Motor neuron (in vitro differentiated cells): Measurements from ENCODE around the gene SPATA16. TPM values are rescaled to one million over a fixed set of nuclear protein-coding genes. Genes with fewer than 3 reads are reported as not detected.
"Not testable (repeated sequence)": the region's sequence is repeated elsewhere in the genome, so short reads cannot be mapped to it uniquely, and the experiment has no call there.

ENCODE experiments used
- ATAC-seq, 8 experiments: fragments of 200-7000 bp; cut with Tn5 transposase; replicated peaks in 6 of 8; 2 replicates each; pipeline ENCODE4 v1.8.0; 2021; ENCODE audit warnings: mild to moderate bottlenecking in 8 of 8, moderate library complexity in 8 of 8
- H3K27ac ChIP-seq, 2 donors: fragments of 250-450 bp; sonication (Bioruptor Pico); 2 replicates each; pipeline ENCODE4 v1.9.0; 2021; ENCODE audit warnings: antibody characterized with exemption in 2 of 2, mild to moderate bottlenecking in 2 of 2, moderate library complexity in 1 of 2
- H3K4me1 ChIP-seq, 2 donors: fragments of 250-450 bp; sonication (Bioruptor Pico); replicated peaks in 1 of 2; 2 replicates each; pipeline ENCODE4 v1.6.1; 2021; ENCODE audit warnings: antibody characterized with exemption in 2 of 2, mild to moderate bottlenecking in 2 of 2, moderate library complexity in 1 of 2
- H3K4me3 ChIP-seq, 5 donors: fragments of 250-450 bp; sonication (Bioruptor Pico); 2 replicates each; pipeline ENCODE4 v1.9.0; 2021; ENCODE audit warnings: antibody characterized with exemption in 5 of 5, mild to moderate bottlenecking in 5 of 5, moderate library complexity in 4 of 5
- WGBS, 10 experiments: fragments of 450-650 bp; shearing (Covaris generic); methylation state at CpG; one replicate each; pipeline ENCODE4 v1.0.0; 2022; 5-methylcytosine and 5-hydroxymethylcytosine counted together
- in situ Hi-C, 9 experiments: fragments of 400-800 bp; cut with MboI; loops; one replicate each; pipeline ENCODE4 v1.15.0; 2021; ENCODE audit warnings: low sequenced_read_pairs in 9 of 9, low pct_unique_long_range_greater_than_20kb in 2 of 9; ENCODE audit not compliant: unreplicated experiment in 9 of 9
- total RNA-seq, 8 experiments: library from RNA; unstranded; fragments of 300-600 nt; gene quantifications; 2 replicates each; pipeline versions ENCODE4 v1.2.3 to v1.2.4, GENCODE V29; 2022

Gene SPATA16, protein sequence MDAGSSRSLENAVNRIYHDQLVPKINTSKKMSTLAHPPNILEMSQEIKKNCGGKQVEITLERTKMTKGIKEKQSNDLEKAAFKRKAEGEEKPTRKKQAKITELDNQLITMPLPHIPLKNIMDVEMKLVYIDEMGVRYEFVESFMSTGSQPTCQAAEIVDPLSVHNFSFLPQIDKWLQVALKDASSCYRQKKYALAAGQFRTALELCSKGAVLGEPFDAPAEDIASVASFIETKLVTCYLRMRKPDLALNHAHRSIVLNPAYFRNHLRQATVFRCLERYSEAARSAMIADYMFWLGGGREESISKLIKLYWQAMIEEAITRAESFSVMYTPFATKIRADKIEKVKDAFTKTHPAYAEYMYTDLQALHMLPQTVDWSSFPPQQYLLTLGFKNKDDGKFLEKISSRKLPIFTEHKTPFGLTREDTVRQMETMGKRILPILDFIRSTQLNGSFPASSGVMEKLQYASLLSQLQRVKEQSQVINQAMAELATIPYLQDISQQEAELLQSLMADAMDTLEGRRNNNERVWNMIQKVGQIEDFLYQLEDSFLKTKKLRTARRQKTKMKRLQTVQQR
- total RNA-seq: under 1 TPM in 2 of 8 experiments, not detected in 6; 0.11 to 0.14 TPM

DNA sequence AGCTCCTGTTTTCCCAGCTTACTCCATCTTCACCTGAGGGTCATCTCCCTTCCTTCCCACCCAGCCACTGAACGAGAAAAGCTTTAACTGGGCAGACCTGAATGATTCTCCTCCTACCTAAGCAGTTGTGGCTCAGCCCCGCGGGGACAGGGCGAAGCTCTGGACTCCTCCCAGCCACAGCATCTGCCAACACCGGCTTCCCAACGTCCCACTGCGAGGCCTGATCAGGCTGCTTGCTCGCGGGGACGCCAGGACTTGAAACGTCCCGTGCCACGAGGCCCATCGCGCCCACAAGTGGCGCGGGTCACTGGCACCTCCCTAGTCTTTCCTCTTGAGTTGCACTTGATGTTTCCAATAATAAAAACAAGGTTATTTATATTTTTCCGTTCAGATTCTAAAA lies at the start of gene SPATA16:
Gene SPATA16, minus strand, starts transcription at position 250 of the 400 bp plus-strand sequence. CDS start 23,504 bp downstream, outside the sequence.
- H3K4me3 ChIP-seq: no peak within 1 kb of the TSS
- H3K27ac ChIP-seq: no peak within 1 kb of the TSS
- WGBS, 10 experiments: 0 to 100% (median 88%) methylated on average over 1 to 12 of the region's 18 CpGs; no CpG with 5 or more reads in 2 of the 10 experiments
- no peak for ATAC-seq
- in situ Hi-C loops: no loop called here
- peaks cover 11 to 21% of the 10 kb centered on the region in 2 donors for H3K4me1 ChIP-seq

DNA sequence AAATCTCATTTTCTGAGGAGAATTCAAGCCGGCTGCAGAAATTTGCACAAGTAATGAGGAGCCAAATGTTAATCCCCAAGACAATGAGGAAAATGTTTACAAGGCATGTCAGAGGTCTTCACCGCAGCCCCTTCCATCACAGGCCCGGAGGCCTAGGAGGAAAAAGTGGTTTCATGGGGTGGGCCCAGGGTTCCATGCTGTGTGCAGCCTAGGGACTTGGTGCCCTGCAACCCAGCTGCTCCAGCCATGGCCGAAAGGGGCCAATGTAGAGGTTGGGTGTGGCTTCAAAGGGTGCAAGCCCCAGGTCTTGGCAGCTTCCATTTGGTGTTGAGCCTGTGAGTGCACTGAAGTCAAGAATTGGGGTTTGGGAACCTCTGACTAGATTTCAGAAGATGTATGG lies 42.0 kb upstream of the SPATA16 start:
- 0 to 92% (median 85%) methylated on average over 1 to 4 of the region's 4 CpGs; no CpG with 5 or more reads in 1 of the 10 experiments for WGBS, 10 experiments

DNA sequence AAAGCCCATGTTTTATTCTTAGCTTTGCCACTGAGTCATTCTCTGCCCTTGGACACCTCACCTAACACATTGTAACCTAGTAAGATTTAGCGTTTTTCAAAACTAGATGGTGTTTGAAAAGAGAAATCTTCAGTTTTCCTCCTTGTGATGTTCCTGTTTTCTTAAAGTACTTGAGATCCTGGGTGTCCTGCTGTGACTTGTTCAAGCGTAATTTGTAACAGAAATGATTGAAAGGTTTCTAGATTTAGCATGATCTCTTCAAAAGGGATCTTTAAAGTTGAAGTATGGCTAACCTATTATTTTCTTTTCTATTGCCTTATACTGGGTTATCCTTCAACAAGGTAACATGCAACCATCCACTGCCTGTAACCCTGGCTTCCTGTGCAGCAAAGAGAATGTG lies 32.6 kb upstream of the SPATA16 start:
- ATAC-seq: no peak
- Histone ChIP-seq H3K27ac (no peak overlapping the region), H3K4me1 (no peaks in the 10 kb centered on the region), H3K4me3 (no peak overlapping the region)
- 0 to 51% (median 36%) methylated on average over 1 to 2 of the region's 2 CpGs for WGBS, 10 experiments
- in situ Hi-C loops: no loop called here

More for the DNA sequence above, 42.0 kb upstream of the SPATA16 start:
- H3K27ac ChIP-seq, in situ Hi-C loops, ATAC-seq, H3K4me3 ChIP-seq, H3K4me1 ChIP-seq: not testable (repeated sequence)

DNA sequence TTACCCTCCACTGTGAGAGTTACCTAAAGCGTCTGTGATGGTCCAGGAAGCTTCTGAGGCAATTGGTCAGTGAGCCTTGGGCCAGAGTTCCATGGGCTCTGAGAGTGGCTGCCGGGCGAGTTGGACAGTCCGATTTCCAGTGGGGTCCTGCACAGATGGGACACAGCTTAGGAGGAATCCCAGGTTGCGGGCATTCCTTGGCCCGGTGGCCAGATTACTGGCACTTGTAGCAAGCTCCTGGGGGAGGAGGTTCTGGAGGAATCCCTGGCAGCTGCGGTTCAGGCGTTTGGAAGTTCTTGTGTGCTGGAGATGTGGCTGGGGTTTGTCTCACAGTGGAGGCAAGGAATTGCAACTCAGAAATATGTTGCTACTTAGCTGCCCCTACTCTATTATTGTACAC lies 18.1 kb upstream of the SPATA16 start:
- in situ Hi-C loops, H3K4me3 ChIP-seq, ATAC-seq, H3K4me1 ChIP-seq, H3K27ac ChIP-seq: not testable (repeated sequence)
- WGBS, 10 experiments: 60 to 81% (median 71%) methylated on average over 1 to 3 of the region's 8 CpGs; no CpG with 5 or more reads in 6 of the 10 experiments

GRCh38 chr3:173156533-173156932 lies 15.5 kb upstream of the SPATA16 start:
- ATAC-seq, H3K4me1 ChIP-seq, H3K4me3 ChIP-seq, in situ Hi-C loops, H3K27ac ChIP-seq: not testable (repeated sequence)
- 74 to 100% (median 97%) methylated on average over 1 to 7 of the region's 9 CpGs; no CpG with 5 or more reads in 4 of the 10 experiments for WGBS, 10 experiments

DNA sequence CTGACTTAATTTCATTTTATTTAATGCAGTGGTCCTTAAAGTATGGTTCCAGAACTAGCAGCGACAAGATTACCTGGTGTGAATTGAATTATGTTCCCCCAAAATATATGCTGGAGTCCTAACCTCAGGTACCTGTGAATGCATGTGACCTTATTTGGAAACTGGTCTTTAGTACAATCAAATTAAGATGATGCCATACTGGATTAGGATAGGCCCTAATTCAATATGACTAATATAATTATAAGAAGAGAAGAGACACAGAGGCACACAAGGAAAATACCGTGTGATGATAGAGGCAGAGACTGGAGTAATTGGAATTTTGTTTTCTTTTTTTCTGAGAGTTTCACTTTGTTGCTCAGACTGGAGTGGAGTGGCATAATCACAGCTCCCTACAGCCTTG lies 12.6 kb upstream of the SPATA16 start:
- no peak overlapping the region for H3K4me3 ChIP-seq
- no peak for ATAC-seq
- H3K4me1 ChIP-seq: no peaks in the 10 kb centered on the region
- in situ Hi-C loops: no loop called here
- WGBS, 10 experiments: 10 to 100% (median 83%) methylated on average over 1 to 2 of the region's 2 CpGs; no CpG with 5 or more reads in 1 of the 10 experiments
- H3K27ac ChIP-seq: no peak overlapping the region

DNA sequence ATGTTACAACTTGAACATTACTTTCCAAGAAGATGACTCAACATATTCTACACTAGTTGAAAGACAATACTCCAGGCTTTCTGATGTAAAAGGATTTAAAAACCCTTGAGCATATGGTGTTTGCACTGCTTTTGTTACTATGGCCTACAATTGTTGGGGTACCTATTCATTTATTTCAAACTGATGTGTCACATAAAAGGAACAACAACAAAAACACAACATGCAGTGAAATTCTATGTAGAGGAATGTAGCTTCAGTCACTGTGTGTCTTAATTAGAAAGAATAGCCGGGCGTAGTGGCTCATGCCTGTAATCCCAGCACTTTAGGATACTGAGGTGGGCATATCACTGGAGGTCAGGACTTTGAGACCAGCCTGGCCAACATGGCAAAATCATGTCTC lies 1.6 kb downstream of the SPATA16 start:
- no peak overlapping the region for H3K4me3 ChIP-seq
- WGBS, 10 experiments: 0 to 83% (median 64%) methylated on average over 1 to 2 of the region's 2 CpGs; no CpG with 5 or more reads in 5 of the 10 experiments
- in situ Hi-C loops: no loop called here
- ATAC-seq: peak in 5 of 8 experiments; percentile 63 to 82 (median 72)
- peaks cover 11 to 21% of the 10 kb centered on the region in 2 donors for H3K4me1 ChIP-seq
- H3K27ac ChIP-seq: no peak overlapping the region

- ATAC-seq: peak in 3 of 8 experiments; percentile 33 to 65 (median 57)
- peaks cover 11 to 21% of the 10 kb centered on the region in 2 donors for H3K4me1 ChIP-seq
- 0 to 100% (median 23%) methylated on average over 1 to 3 of the region's 3 CpGs; no CpG with 5 or more reads in 1 of the 10 experiments for WGBS, 10 experiments
- no peak overlapping the region for H3K27ac ChIP-seq
- in situ Hi-C loops: no loop called here
- H3K4me3 ChIP-seq: no peak overlapping the region
Observed at GRCh38 chr3:173138026-173138425, 3.0 kb downstream of the SPATA16 start.

DNA sequence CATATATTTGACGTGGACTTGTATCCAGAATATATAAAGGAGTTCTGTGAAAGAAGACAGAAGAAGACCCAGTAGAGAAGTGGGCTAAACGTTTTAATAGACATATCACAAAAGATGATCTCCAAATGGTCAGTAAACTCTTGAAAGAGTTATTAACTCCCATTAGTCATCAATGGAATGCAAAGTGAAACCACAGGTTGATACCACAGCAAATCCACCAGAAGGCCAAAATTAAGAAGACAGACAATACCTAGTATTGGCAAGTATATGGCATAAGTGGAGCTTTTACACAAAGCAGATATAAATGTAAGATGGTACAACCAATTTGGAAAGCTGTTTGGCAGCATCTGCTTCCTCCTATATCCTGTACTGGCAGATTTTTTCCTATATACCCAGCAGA lies 6.0 kb downstream of the SPATA16 start:
- Histone ChIP-seq H3K27ac (no peak overlapping the region), H3K4me3 (no peak overlapping the region), H3K4me1 (peaks cover 11 to 21% of the 10 kb centered on the region in 2 donors)
- ATAC-seq: no peak
- WGBS, 10 experiments: 0 to 45% (median 0%) methylated on average over 1 to 2 of the region's 2 CpGs; no CpG with 5 or more reads in 1 of the 10 experiments
- in situ Hi-C loops: no loop called here

DNA sequence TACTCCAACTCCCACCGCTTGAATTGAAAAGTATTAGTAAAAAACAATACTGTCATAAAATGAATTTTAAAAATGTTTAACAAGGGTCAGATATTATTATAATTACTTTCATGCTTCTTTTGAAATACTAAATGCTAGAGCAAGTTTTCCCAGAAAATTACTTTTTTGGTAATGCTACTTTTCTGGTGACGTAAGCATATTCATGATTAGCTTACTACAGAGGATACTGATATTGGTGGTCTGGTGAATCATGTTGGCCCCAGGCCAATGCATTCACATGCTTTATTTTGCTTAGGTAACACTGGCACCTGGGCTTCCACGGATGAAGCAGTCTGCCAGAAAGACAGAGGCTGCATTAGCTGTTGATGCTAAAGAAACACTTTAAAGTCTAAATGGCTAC lies 12.4 kb downstream of the SPATA16 start:
- ATAC-seq: no peak

GRCh38 chr3:173111321-173111720 lies 29.7 kb downstream of the SPATA16 start:
- WGBS, 10 experiments: 82 to 93% (median 92%) methylated on average over 2 of the region's 2 CpGs; no CpG with 5 or more reads in 7 of the 10 experiments

More for the DNA sequence above, 12.4 kb downstream of the SPATA16 start:
- in situ Hi-C loops: no loop called here
- no peak overlapping the region for H3K27ac ChIP-seq
- WGBS, 10 experiments: 11 to 100% (median 76%) methylated on average over 1 to 3 of the region's 3 CpGs; no CpG with 5 or more reads in 1 of the 10 experiments
- no peak overlapping the region for H3K4me3 ChIP-seq
- no peaks in the 10 kb centered on the region for H3K4me1 ChIP-seq

DNA sequence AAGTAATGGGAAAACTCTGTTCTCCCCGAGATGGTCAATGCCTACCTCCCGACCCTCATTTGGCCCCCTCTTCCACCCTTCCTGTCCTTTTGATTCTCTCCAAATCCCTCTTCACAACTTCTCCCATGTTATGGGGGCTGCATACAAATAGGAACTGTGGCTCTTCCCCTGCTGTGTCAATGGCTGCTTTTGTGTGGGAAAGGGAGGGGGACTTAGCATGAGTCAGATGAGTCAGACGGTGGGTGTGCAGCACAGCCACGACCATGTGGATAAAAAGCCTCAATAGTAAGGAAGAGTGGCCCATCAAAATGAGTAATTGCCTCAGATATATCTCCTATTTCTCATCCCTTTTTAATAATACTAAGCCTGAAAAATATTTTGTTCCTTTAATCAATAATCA lies 31.9 kb downstream of the SPATA16 start:
- H3K4me3 ChIP-seq: no peak overlapping the region
- H3K4me1 ChIP-seq: peaks cover 0 to 2% of the 10 kb centered on the region in 2 donors
- no peak overlapping the region for H3K27ac ChIP-seq
- peak in 5 of 8 experiments; percentile 75 to 95 (median 83) for ATAC-seq
- in situ Hi-C loops: no loop called here
- WGBS, 10 experiments: 0 to 53% (median 13%) methylated on average over 1 to 4 of the region's 4 CpGs; no CpG with 5 or more reads in 1 of the 10 experiments

More at GRCh38 chr3:173111321-173111720, 29.7 kb downstream of the SPATA16 start:
- no peak overlapping the region for H3K27ac ChIP-seq
- no peak overlapping the region for H3K4me3 ChIP-seq
- in situ Hi-C loops: no loop called here
- H3K4me1 ChIP-seq: peaks cover 0 to 2% of the 10 kb centered on the region in 2 donors
- ATAC-seq: no peak

- no peak for ATAC-seq
- in situ Hi-C loops: no loop called here
- Histone ChIP-seq H3K4me3 (no peak overlapping the region), H3K27ac (no peak overlapping the region), H3K4me1 (no peaks in the 10 kb centered on the region)
- 0 to 100% (median 100%) methylated on average over 1 of the region's 1 CpG; no CpG with 5 or more reads in 7 of the 10 experiments for WGBS, 10 experiments
Observed at GRCh38 chr3:173103469-173103868, 37.6 kb downstream of the SPATA16 start.
